Heart right ventricle (tissue), 16 donors: Measurements from ENCODE around the gene GALNT12. TPM values are rescaled to one million over a fixed set of nuclear protein-coding genes. Genes with fewer than 3 reads are reported as not detected.
A peak's percentile ranks its signal among the peaks of the same experiment; 100 is the strongest.

Experiments
- ATAC-seq, 8 donors: fragments of 200-7000 bp; cut with Tn5 transposase; one replicate each; pipeline ENCODE4 v1.9.1; 2020; ENCODE audit warnings: mild to moderate bottlenecking in 8 of 8, moderate library complexity in 8 of 8, moderate number of reproducible peaks in 1 of 8
- DNase-seq, 2 donors: peaks; one replicate each; pipeline ENCODE4 v3.0.0-alpha.2; 2020
- H3K27ac ChIP-seq, 10 donors: fragments of 200-600 bp; sonication (generic) in 2 of 10; one replicate each; pipeline versions ENCODE4 v1.5.0 to v1.8.0; 2020 to 2022; ENCODE audit warnings: mild to moderate bottlenecking in 3 of 10
- H3K27me3 ChIP-seq, 7 donors: fragments of 200-600 bp; one replicate each; pipeline ENCODE4 v1.8.0; 2021 to 2022; ENCODE audit warnings: mild to moderate bottlenecking in 2 of 7
- H3K36me3 ChIP-seq, 9 donors: fragments of 200-600 bp; sonication (generic) in 1 of 9; one replicate each; pipeline versions ENCODE4 v1.5.0 to v1.8.0; 2020 to 2022; ENCODE audit warnings: mild to moderate bottlenecking in 2 of 9
- H3K4me1 ChIP-seq, 9 donors: fragments of 200-600 bp; sonication (generic) in 1 of 9; one replicate each; pipeline versions ENCODE4 v1.5.0 to v1.8.0; 2020 to 2022; ENCODE audit warnings: mild to moderate bottlenecking in 4 of 9
- H3K4me3 ChIP-seq, 10 donors: fragments of 200-600 bp; sonication (generic) in 2 of 10; one replicate each; pipeline versions ENCODE4 v1.5.0 to v1.8.0; 2020 to 2022; ENCODE audit warnings: mild to moderate bottlenecking in 7 of 10, moderate library complexity in 2 of 10
- H3K9me3 ChIP-seq, 11 donors: fragments of 200-600 bp in 10 of 11; sonication (generic) in 2 of 11; one replicate each; pipeline versions ENCODE4 v1.5.0 to v1.8.0; 2013 to 2022; ENCODE audit warnings: mild to moderate bottlenecking in 2 of 11, control low read depth in 1 of 11, moderate library complexity in 1 of 11
- WGBS, 2 donors: extraction: QIAGEN DNeasy Blood & Tissue Kit; methylation state at CpG; one replicate each; pipeline ENCODE4 v1.1.7; 2013; ENCODE audit warnings: inconsistent platforms in 1 of 2; 5-methylcytosine and 5-hydroxymethylcytosine counted together
- intact Hi-C, 10 donors: fragments of 100-400 bp; cut with DNase I; formaldehyde crosslinking; loops; one replicate each; pipeline versions ENCODE4 v1.11.1 to v1.14.2; 2022
- polyA plus RNA-seq, 2 donors: library from polyadenylated mRNA; stranded (reverse); fragments of 200-250 nt; gene quantifications; one replicate each; pipeline ENCODE4 v1.2.3, GENCODE V29; 2013
- total RNA-seq, 10 donors: library from RNA; stranded (reverse); fragmentation: NEBNext Ultra II Directional in 3 of 10; extraction: Animal tissue kit (Norgen Biotek cat#: 25700) in 3 of 10; gene quantifications; one replicate each; pipeline versions ENCODE4 v1.2.1 to v1.2.4, GENCODE V29; 2021 to 2023
- TF ChIP-seq, protein P1 (sequence below), 9 donors: fragments of 200-600 bp; sonication (generic) in 2 of 9; IDR thresholded peaks; one replicate each; pipeline versions ENCODE4 v1.5.0 to v1.8.0; 2021 to 2022; ENCODE audit warnings: antibody characterized with exemption in 9 of 9, mild to moderate bottlenecking in 5 of 9, moderate library complexity in 1 of 9
- donor health status: Arrhythmogenic right ventricular cardiomyopathy.
- donor health status: ischemic (EF 13 %, LVEDD 7.1; RV severe dilation, severe dysfunction).
- donor health status: healthy with polysubstance abuse.
- donor health status: DM: no; HTN: yes; CAD: no.
- donor health status: DM: no; HTN: no; CAD: no.
- donor health status: ischemic (EF 25% LVEDD 6.9; RV normal size, moderate dysfunction).
- donor health status: ischemic (EF 25% LVEDD 5.7; RV mildly dilated, moderate dysfunction).
- donor health status: healthy.
- donor health status: DM: yes; HTN: yes; CAD: no.
- donor health status: Ischemic cardiomyopathy.
- donor health status: ischemic (EF 35%, LVEDD 5.7; RV mildly dilated, moderate dysfunction).
- donor health status: nonischemic (EF 11% LVEDD 7.7; RV severe dilation, severe dysfunction).
- donor health status: DM: yes; HTN: yes; CAD: no.
- donor health status: PGD.
- donor health status: ischemic (EF 29% LVEDD 5.4; RV normal size, mild dysfunction).
- donor health status: nonischemic (EF 23%, LVEDD 6.1; RV moderate dilation, normal function).

GALNT12 gene
- total and polyA plus RNA-seq, 12 donors: 0.25 to 1.3 (median 0.53) TPM

DNA sequence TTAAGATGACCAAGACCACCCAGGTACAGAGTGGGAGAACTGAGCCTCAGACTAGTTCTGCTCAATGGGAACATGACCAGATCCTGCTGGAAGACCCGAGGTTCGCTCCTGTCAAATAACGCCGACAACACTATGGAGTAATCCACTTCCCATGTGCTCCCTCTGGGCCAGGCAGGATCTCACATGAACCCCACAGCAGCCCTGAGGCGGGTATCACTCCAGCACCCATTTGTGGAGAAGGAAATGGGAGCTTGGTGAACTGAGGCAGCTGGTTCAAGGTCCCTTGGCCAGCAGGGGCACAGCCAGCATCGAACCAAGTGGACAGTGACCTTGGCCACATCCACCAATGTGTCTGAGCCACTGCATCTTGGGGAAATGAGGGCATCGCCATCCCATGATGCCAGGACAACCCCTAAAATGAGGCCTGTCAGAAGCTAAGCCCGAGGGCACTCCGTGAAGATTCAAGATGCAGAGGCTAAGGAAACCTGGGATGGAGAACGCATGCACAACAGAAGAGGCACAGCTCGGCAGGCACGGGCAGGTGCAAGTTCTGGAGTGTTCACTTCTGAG, 19.6 kb upstream of the GALNT12 start:
- Histone ChIP-seq H3K27me3 (no peaks in the 10 kb centered on the region), H3K27ac (no peak overlapping the region), H3K4me3 (no peak overlapping the region), H3K9me3 (no peaks in the 10 kb centered on the region), H3K36me3 (peaks cover 0 to 29% (median 0%) of the 10 kb centered on the region in 9 donors), H3K4me1 (peaks cover 0 to 15% (median 9%) of the 10 kb centered on the region in 9 donors)
- ATAC-seq (no peak), DNase-seq (no peak)
- TF ChIP-seq, protein P1, sequence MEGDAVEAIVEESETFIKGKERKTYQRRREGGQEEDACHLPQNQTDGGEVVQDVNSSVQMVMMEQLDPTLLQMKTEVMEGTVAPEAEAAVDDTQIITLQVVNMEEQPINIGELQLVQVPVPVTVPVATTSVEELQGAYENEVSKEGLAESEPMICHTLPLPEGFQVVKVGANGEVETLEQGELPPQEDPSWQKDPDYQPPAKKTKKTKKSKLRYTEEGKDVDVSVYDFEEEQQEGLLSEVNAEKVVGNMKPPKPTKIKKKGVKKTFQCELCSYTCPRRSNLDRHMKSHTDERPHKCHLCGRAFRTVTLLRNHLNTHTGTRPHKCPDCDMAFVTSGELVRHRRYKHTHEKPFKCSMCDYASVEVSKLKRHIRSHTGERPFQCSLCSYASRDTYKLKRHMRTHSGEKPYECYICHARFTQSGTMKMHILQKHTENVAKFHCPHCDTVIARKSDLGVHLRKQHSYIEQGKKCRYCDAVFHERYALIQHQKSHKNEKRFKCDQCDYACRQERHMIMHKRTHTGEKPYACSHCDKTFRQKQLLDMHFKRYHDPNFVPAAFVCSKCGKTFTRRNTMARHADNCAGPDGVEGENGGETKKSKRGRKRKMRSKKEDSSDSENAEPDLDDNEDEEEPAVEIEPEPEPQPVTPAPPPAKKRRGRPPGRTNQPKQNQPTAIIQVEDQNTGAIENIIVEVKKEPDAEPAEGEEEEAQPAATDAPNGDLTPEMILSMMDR (IDR thresholded peaks at IDR 0.05): no peak
- WGBS, 2 donors: 94 to 95% methylated on average over 12 of the region's 12 CpGs
- intact Hi-C loops: no loop called here

DNA sequence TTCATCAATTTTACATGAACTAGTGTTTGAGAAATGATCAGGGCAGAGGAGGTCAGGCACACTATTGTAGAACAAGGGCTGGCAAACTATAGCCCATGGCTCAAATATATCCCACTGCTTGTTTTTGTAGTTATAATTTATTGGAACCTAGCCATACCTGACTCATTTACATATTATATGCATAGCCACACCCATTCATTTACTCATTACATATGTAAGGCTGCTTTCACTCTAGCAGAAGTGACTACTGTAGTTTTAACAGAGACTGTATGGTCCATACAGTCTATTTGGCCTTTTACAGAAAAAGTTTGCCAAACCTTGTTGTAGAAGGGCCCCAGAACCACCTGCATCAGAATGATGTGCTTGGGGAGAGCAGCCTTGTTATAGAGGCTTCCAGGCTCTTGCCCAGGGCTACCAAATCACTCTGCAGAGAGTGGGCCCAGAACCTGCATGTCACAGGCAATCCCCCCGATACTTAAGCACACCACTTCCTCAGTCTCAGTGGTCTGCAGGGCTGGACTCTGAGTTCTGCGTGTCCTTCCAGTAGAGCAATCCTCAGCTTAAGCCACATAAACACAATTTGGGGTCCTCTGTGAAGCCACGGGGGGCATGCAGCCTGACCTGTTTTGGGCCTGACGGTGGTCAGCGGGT, 17.9 kb upstream of the GALNT12 start:
- H3K9me3 ChIP-seq: no peaks in the 10 kb centered on the region
- no peak for DNase-seq
- H3K36me3 ChIP-seq: peaks cover 0 to 17% (median 0%) of the 10 kb centered on the region in 9 donors
- H3K27me3 ChIP-seq: no peaks in the 10 kb centered on the region
- TF ChIP-seq, protein P1 (IDR thresholded peaks at IDR 0.05): no peak
- intact Hi-C loops: no loop called here
- H3K4me1 ChIP-seq: peaks cover 0 to 15% (median 9%) of the 10 kb centered on the region in 9 donors
- no peak overlapping the region for H3K27ac ChIP-seq
- H3K4me3 ChIP-seq: no peak overlapping the region
- WGBS, 2 donors: 96 to 99% methylated on average over 5 of the region's 5 CpGs
- no peak for ATAC-seq

DNA sequence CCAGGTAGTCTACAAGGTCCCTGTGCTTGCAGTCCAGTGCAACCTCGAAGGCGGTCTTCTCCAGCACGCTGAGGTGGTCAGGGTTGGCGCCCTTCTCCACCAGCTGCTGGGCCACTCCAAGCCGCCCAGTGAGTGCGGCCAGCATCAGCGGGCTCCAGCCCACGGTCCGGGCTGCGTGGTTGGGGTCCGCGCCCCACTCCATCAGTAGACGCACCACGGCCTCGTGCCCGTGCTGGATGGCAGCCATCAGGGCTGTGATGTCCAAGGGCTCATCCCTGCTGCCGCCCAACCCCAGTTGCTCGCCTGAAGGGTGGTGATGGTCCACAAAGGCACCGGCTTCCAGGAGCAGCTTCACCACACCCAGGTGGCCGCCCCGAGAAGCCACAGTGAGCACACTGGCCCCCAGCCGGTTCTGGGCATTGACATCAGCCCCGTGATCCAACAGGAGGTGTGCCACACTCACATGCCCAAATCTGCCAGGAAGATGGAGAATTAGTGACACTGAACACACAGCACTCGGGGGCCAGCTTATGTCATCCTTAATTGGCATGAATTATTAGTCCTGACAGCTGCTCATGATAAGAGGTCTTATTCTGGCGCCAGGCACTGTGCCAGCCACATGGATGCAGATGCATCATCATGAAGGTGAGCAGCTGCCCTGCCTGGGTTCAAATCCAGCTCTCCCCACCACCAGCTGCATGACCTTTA, 17.2 kb upstream of the GALNT12 start:
- DNase-seq (no peak), ATAC-seq (peak in 1 of 8 donors; percentile 49)
- intact Hi-C loops: no loop called here

More for the DNA sequence above, 17.2 kb upstream of the GALNT12 start:
- H3K4me1 ChIP-seq: peaks cover 0 to 20% (median 11%) of the 10 kb centered on the region in 9 donors
- H3K27me3 ChIP-seq: peaks cover 0 to 4% (median 0%) of the 10 kb centered on the region in 7 donors
- H3K4me3 ChIP-seq: no peak overlapping the region
- TF ChIP-seq, protein P1 (IDR thresholded peaks at IDR 0.05): no peak
- H3K36me3 ChIP-seq: peaks cover 0 to 17% (median 0%) of the 10 kb centered on the region in 9 donors
- H3K9me3 ChIP-seq: no peaks in the 10 kb centered on the region
- no peak overlapping the region for H3K27ac ChIP-seq
- 90 to 93% methylated on average over 25 of the region's 25 CpGs for WGBS, 2 donors
